Measurements from ENCODE around the gene SDR39U1.
A peak's percentile ranks its signal among the peaks of the same experiment; 100 is the strongest.

The SDR39U1 gene

DNA sequence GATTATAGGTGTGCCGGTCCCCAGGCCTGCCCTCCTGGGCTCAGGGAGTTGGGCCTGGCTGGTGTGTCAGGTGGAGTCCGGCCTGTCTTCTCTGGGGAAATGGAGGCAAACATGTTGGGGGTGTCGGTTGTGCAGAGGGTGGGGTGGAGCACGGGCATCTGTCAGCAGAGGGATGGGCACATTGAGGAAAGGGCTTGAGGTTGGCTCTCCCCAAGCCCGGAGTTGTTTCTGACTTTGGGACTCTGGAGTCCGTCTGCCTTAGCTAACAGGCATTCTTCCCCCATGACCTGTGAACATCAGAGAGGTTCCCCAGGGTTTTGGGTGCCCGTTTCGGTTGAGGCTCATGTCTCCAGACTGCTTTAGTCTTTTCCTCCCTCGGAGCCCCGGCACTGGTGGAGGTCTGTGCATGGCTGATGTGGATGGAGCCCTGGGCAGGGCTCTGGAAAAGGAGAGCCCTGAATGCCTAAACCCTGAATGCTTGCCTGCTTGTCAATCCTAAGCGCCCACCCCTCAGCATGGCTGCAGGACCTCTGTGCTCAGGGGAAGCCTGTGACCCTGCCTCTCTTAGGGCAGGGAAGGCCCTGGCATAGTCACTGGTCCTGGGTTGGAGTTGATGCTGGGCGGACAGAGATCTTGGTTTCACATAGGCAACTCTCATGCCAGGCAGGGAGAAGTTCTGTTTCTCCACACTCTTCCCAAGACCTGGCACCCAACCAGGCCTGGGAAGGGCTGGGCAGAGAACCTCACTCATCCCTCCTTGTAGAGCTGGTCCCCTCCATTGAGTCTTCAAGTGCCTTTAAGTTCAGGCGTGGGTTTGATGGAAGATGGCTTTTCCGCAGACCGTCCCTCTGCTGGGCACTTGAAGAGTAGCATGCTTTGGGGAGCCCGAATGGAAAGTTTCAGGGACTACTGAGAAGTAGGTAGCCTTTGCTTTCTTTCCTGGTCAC, 30.9 kb downstream of the SDR39U1 start:
- Mint-ChIP-seq H3K4me3 (no peak overlapping the region), H3K9me3 (no peaks in the 10 kb centered on the region), H3K27ac (no peak overlapping the region), H3K4me1 (no peaks in the 10 kb centered on the region), H3K27me3 (no peaks in the 10 kb centered on the region)
- DNase-seq: no peak
- peak; percentile 58 for ATAC-seq

DNA sequence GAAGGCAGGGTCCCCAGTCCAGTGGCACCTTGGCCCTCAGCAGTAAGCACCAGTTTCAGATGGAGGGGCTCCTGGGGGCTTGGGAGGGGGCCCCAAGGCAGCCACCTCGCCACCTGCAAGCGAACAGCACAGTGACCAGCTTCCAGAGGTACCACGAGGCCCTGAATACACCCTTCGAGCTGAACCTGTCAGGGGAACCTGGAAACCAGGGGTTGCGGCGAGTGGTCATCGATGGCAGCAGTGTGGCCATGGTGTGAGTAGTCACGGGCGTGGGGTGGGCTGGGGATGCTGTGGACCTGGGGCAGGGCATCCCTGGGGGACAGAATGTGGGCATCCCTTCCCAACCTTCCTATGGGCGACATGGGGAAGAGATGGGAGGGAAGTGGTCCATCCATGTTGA, 32.6 kb downstream of the SDR39U1 start:
- no peaks in the 10 kb centered on the region for H3K4me1 Mint-ChIP-seq
- no peak overlapping the region for H3K4me3 Mint-ChIP-seq
- ATAC-seq (no peak), DNase-seq (no peak)
- no peaks in the 10 kb centered on the region for H3K9me3 Mint-ChIP-seq
- no peaks in the 10 kb centered on the region for H3K27me3 Mint-ChIP-seq
- H3K27ac Mint-ChIP-seq: no peak overlapping the region

DNA sequence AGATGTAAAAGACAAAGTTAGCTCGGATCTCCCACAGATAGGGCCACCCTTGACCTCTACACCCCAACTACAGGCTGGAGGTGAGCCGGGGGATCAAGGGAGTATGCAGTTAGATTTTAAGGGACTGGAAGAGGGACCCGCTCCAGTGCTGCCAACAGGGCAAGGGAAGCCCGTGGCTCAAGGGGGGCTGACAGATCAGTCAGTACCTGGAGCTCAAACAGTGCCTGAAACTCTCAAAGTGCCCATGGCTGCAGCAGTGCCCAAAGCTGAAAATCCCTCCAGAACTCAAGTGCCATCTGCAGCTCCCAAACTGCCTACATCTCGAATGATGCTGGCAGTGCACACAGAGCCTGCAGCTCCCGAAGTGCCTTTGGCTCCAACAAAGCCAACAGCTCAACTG, 33.4 kb downstream of the SDR39U1 start:
- DNase-seq: no peak
- no peak for ATAC-seq
- Mint-ChIP-seq H3K27me3 (peaks cover 3% of the 10 kb centered on the region), H3K9me3 (no peaks in the 10 kb centered on the region), H3K4me3 (no peak overlapping the region), H3K27ac (no peak overlapping the region), H3K4me1 (no peaks in the 10 kb centered on the region)

DNA sequence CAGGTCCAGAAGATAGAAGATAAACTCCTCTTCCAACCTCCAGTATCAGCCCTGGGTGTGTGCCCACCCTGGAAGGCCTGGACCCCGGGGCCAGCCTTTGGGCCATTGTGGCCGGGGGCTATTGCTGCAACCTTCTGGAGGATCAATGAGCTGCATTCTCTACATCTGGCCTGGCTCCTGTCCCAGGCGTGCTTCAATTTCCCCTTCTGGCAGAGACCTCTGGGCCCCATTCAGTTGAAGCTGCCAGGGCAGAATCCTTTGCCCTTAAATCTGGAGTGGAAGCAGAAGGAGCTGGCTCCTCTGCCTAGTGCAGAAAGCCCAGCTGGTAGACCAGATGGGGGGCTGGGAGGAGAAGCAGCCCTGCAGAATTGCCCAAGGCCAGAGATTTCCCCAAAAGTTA, 33.8 kb downstream of the SDR39U1 start:
- Mint-ChIP-seq H3K4me3 (no peak overlapping the region), H3K27me3 (peaks cover 7% of the 10 kb centered on the region), H3K27ac (peak overlapping the region in 1 of 2 donors; percentile 59), H3K4me1 (no peaks in the 10 kb centered on the region), H3K9me3 (no peaks in the 10 kb centered on the region)
- DNase-seq (no peak), ATAC-seq (no peak)

GRCh38 chr14:24407608-24408325, 34.8 kb downstream of the SDR39U1 start:
- Mint-ChIP-seq H3K9me3 (no peaks in the 10 kb centered on the region), H3K27ac (peak overlapping the region in 1 of 2 donors; percentile 27), H3K4me1 (no peaks in the 10 kb centered on the region), H3K27me3 (peaks cover 17% of the 10 kb centered on the region), H3K4me3 (no peak overlapping the region)
- ATAC-seq: no peak
- DNase-seq: no peak

DNA sequence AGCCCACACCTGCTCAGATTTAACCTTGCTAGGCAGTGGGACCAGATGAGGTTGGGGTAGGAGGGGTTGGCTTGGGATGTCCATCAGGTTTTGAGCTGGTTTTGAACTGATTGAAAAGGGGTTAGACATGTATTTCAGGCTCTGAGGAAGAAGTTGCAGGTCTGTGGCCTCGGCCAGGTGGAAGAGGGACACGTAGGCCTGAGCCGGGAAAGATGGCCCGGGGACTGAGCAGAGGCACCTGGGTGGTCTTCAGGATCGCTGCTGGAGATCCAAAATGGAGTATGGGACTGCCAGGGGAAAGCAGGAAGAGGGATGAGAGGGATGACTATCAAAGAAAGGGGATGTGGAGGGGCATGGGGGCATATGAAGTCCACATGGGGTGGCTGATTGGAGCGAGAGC, 36.2 kb downstream of the SDR39U1 start:
- DNase-seq (no peak), ATAC-seq (no peak)
- Mint-ChIP-seq H3K4me1 (peaks cover 5% of the 10 kb centered on the region), H3K27me3 (peaks cover 18% of the 10 kb centered on the region), H3K27ac (no peak overlapping the region), H3K4me3 (no peak overlapping the region), H3K9me3 (no peaks in the 10 kb centered on the region)

- DNase-seq (no peak), ATAC-seq (no peak)
- Mint-ChIP-seq H3K27ac (no peak overlapping the region), H3K4me3 (no peak overlapping the region), H3K9me3 (no peaks in the 10 kb centered on the region), H3K27me3 (peaks cover 26% of the 10 kb centered on the region), H3K4me1 (peaks cover 5% of the 10 kb centered on the region)
Observed at GRCh38 chr14:24404814-24405213, 37.8 kb downstream of the SDR39U1 start.

DNA sequence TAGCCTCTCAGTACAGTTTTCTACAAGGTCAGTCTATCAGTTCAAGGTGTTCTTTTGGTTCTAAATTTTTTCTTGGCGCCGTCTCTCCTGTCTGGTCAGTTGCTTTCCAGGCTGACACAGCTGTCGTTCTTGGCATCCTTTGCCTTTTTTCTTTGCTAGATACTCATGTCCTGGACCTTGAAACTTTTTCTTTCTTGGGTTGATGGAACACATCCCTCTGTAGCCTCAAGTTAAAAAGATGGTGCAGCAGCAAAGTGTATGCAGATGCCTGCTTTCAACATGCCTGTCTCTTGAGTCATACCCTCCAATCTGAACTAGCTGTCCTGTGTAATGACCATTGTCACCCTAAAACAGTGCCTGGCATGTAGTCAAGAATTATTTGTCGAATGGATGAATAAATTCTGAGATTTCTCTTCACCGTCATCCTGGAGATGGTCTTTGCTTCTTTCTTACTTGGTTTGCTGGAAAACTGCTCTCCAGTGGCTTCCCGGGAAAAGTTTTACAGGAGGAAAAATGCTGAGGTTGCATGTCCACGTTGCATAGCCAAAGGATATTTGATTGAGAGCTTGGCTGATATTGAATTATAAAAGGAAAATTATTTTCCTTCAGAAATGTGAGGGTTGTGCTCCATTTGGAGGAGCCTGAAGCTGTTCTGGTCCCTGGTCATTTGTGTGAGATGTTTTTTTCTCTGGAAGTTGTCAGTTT, 39.1 kb downstream of the SDR39U1 start:
- ATAC-seq (no peak), DNase-seq (no peak)
- no peaks in the 10 kb centered on the region for H3K9me3 Mint-ChIP-seq
- peak overlapping the region in 1 of 2 donors; percentile 5 for H3K27ac Mint-ChIP-seq
- H3K27me3 Mint-ChIP-seq: peaks cover 34% of the 10 kb centered on the region
- H3K4me3 Mint-ChIP-seq: no peak overlapping the region
- peaks cover 13% of the 10 kb centered on the region for H3K4me1 Mint-ChIP-seq

DNA sequence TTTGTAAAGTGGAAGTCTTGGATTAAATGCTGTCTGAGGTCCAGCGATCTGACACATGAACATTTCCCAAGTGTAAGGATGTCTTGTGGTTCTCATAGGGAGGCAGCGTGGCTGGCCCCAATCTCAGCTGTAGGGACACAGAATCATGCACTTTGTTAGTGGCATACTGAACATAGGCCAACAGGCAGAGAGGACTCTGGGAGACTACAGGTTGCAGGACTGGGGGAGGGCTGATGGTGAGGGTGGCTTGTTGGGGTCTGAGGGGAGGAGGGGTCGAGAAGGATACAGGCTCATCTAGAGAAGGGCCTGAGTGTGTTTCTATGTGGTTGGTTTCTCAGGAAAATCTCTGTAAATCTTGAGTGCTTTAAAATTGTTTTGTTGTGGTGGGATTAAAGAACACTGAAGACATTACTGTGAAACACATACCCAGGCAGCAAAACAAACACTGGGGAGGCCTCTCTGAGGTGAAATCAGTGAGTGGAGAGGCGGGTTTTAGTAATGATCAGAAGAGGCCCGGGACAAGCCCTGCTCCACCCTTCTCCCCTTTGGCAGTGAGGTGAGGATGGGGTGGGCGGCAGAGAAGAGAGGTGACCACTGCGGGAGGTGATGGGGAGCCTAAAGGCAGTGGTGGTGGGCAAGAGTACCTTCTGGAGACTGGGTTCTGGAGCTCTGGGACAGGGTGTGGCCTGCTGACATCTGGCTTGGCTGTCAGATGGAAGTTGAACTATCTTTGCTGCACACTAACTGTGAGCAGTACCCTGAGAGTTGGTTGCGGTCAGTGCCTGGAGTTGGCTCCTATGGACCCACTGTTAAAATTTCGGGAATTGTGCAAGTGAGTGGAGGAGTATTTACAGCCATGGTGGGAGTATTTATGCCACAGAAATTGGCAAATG, 40.5 kb downstream of the SDR39U1 start:
- no peak overlapping the region for H3K4me3 Mint-ChIP-seq
- H3K9me3 Mint-ChIP-seq: no peaks in the 10 kb centered on the region
- ATAC-seq: no peak
- peaks cover 43% of the 10 kb centered on the region for H3K27me3 Mint-ChIP-seq
- peaks cover 13% of the 10 kb centered on the region for H3K4me1 Mint-ChIP-seq
- H3K27ac Mint-ChIP-seq: no peak overlapping the region
- DNase-seq: no peak

- Mint-ChIP-seq H3K27ac (no peak overlapping the region), H3K9me3 (no peaks in the 10 kb centered on the region), H3K4me3 (peak overlapping the region; percentile 19 to 80), H3K4me1 (peaks cover 18% of the 10 kb centered on the region), H3K27me3 (peaks cover 50% of the 10 kb centered on the region)
- no peak for ATAC-seq
- no peak for DNase-seq
Observed at GRCh38 chr14:24399999-24400718, 42.4 kb downstream of the SDR39U1 start.

GRCh38 chr14:24399447-24399822, 43.1 kb downstream of the SDR39U1 start:
- ATAC-seq (peak; percentile 46), DNase-seq (no peak)
- Mint-ChIP-seq H3K27me3 (peaks cover 49% of the 10 kb centered on the region), H3K4me1 (peaks cover 18% of the 10 kb centered on the region), H3K9me3 (no peaks in the 10 kb centered on the region), H3K27ac (no peak overlapping the region), H3K4me3 (peak overlapping the region; percentile 58 to 80)

- Mint-ChIP-seq H3K27ac (no peak within 1 kb of the TSS), H3K4me3 (peak within 1 kb of the TSS; percentile 58 to 80), H3K9me3 (no peaks in the 10 kb centered on the region), H3K4me1 (peaks cover 18% of the 10 kb centered on the region), H3K27me3 (peaks cover 43% of the 10 kb centered on the region)
- ATAC-seq (peak; percentile 87), DNase-seq (peak; percentile 21 to 24)
Observed at GRCh38 chr14:24398653-24399446, 43.7 kb downstream of the SDR39U1 start, which contains the start of gene NYNRIN. NYNRIN (plus strand) TSS chr14:24399003; CDS start chr14:24399247, 244 bp downstream.

DNA sequence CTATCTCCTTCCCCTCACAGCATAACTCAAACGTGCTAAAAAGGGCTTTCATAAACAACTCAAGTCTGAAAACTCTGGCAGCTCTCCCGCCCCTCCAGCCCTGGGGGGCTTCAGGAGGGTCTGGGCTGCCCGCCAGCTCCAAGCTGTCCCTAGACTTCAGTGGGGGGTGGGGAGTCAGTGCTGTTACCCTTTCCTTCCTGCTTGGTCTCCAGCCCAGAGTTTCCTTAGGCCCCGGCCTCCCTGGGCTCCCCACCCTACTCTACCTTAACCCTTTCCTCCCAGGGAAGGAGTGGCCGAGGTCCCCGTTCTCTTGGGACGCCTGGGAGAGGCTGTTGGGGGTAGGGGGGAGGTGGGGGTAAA, 44.3 kb downstream of the SDR39U1 start:
- Mint-ChIP-seq H3K27me3 (peaks cover 38% of the 10 kb centered on the region), H3K9me3 (no peaks in the 10 kb centered on the region), H3K4me3 (no peak overlapping the region), H3K4me1 (peaks cover 18% of the 10 kb centered on the region), H3K27ac (no peak overlapping the region)
- no peak for DNase-seq
- no peak for ATAC-seq

Data from stimulated activated naive CD8-positive, alpha-beta T cell treated with anti-CD3 and anti-CD28 coated beads, Interleukin-15, amount 100 ng/mL, for 72 hours (primary cell).